Duodenal mucosa (tissue), 2 donors: ENCODE data around the gene NRXN3.

Experiments used
- H3K27ac ChIP-seq: one replicate; pipeline ENCODE4 v1.7.0; 2013; ENCODE audit warnings: low read depth, low read length
- H3K27me3 ChIP-seq, 2 donors: one replicate each; pipeline ENCODE4 v1.7.0; 2013; ENCODE audit warnings: low read length in 2 of 2, control low read depth in 1 of 2; ENCODE audit not compliant: insufficient read depth in 2 of 2, control insufficient read depth in 1 of 2
- H3K36me3 ChIP-seq, 2 donors: one replicate each; pipeline ENCODE4 v1.7.0; 2013; ENCODE audit warnings: low read length in 2 of 2, control low read depth in 1 of 2; ENCODE audit not compliant: insufficient read depth in 2 of 2, control insufficient read depth in 1 of 2
- H3K4me1 ChIP-seq, 2 donors: one replicate each; pipeline ENCODE4 v1.7.0; 2013; ENCODE audit warnings: low read length in 2 of 2, control low read depth in 1 of 2; ENCODE audit not compliant: insufficient read depth in 2 of 2, control insufficient read depth in 1 of 2
- H3K4me3 ChIP-seq, 2 donors: one replicate each; pipeline ENCODE4 v1.7.0; 2013; ENCODE audit warnings: low read length in 2 of 2, low read depth in 1 of 2
- H3K9ac ChIP-seq, 2 donors: one replicate each; pipeline ENCODE4 v1.7.0; 2013; ENCODE audit warnings: low read length in 2 of 2, low read depth in 1 of 2
- H3K9me3 ChIP-seq, 2 donors: one replicate each; pipeline ENCODE4 v1.7.0; 2013; ENCODE audit warnings: low read length in 2 of 2, control low read depth in 1 of 2; ENCODE audit not compliant: control insufficient read depth in 1 of 2

The NRXN3 gene

GRCh38 chr14:79378020-79378419 is 1207.8 kb downstream of the NRXN3 start:
- Histone ChIP-seq H3K36me3 (no peaks in the 10 kb centered on the region), H3K4me1 (no peaks in the 10 kb centered on the region), H3K9me3 (no peaks in the 10 kb centered on the region), H3K27ac (no peak overlapping the region), H3K4me3 (no peak overlapping the region), H3K27me3 (no peaks in the 10 kb centered on the region), H3K9ac (no peak overlapping the region)

GRCh38 chr14:79379266-79379665 is 1209.1 kb downstream of the NRXN3 start:
- Histone ChIP-seq H3K27me3 (no peaks in the 10 kb centered on the region), H3K4me1 (no peaks in the 10 kb centered on the region), H3K9me3 (no peaks in the 10 kb centered on the region), H3K36me3 (no peaks in the 10 kb centered on the region), H3K4me3 (no peak overlapping the region), H3K27ac (no peak overlapping the region), H3K9ac (no peak overlapping the region)

- Histone ChIP-seq H3K36me3 (no peaks in the 10 kb centered on the region), H3K4me3 (no peak overlapping the region), H3K9me3 (no peaks in the 10 kb centered on the region), H3K27ac (no peak overlapping the region), H3K27me3 (no peaks in the 10 kb centered on the region), H3K4me1 (no peaks in the 10 kb centered on the region), H3K9ac (no peak overlapping the region)
Observed at GRCh38 chr14:79383031-79383430, 1212.9 kb downstream of the NRXN3 start.

- Histone ChIP-seq H3K36me3 (no peaks in the 10 kb centered on the region), H3K4me3 (no peak overlapping the region), H3K27ac (no peak overlapping the region), H3K9me3 (no peaks in the 10 kb centered on the region), H3K27me3 (no peaks in the 10 kb centered on the region), H3K4me1 (no peaks in the 10 kb centered on the region), H3K9ac (no peak overlapping the region)
Observed at GRCh38 chr14:79383475-79383874, 1213.3 kb downstream of the NRXN3 start.

- no peaks in the 10 kb centered on the region for H3K27me3 ChIP-seq
- H3K4me1 ChIP-seq, result no peaks in the 10 kb centered on the region
- no peak overlapping the region for H3K27ac ChIP-seq
- H3K9me3 ChIP-seq, result no peaks in the 10 kb centered on the region
- no peak overlapping the region for H3K9ac ChIP-seq
- no peaks in the 10 kb centered on the region for H3K36me3 ChIP-seq
- no peak overlapping the region for H3K4me3 ChIP-seq
Observed at GRCh38 chr14:79395061-79395460, 1224.9 kb downstream of the NRXN3 start.

- Histone ChIP-seq H3K4me3 (no peak overlapping the region), H3K4me1 (no peaks in the 10 kb centered on the region), H3K9me3 (no peaks in the 10 kb centered on the region), H3K9ac (no peak overlapping the region), H3K36me3 (no peaks in the 10 kb centered on the region), H3K27me3 (no peaks in the 10 kb centered on the region), H3K27ac (no peak overlapping the region)
Observed at GRCh38 chr14:79404874-79405511, 1234.8 kb downstream of the NRXN3 start.

- Histone ChIP-seq H3K9ac (no peak overlapping the region), H3K4me3 (no peak overlapping the region), H3K9me3 (no peaks in the 10 kb centered on the region), H3K27me3 (no peaks in the 10 kb centered on the region), H3K27ac (no peak overlapping the region), H3K4me1 (no peaks in the 10 kb centered on the region), H3K36me3 (no peaks in the 10 kb centered on the region)
Observed at GRCh38 chr14:79405512-79405910, 1235.3 kb downstream of the NRXN3 start.

GRCh38 chr14:79407572-79407971 is 1237.4 kb downstream of the NRXN3 start:
- Histone ChIP-seq H3K36me3 (no peaks in the 10 kb centered on the region), H3K27me3 (no peaks in the 10 kb centered on the region), H3K9ac (no peak overlapping the region), H3K27ac (no peak overlapping the region), H3K4me1 (no peaks in the 10 kb centered on the region), H3K9me3 (no peaks in the 10 kb centered on the region), H3K4me3 (no peak overlapping the region)

GRCh38 chr14:79408696-79409095 is 1238.5 kb downstream of the NRXN3 start:
- H3K36me3 ChIP-seq, result no peaks in the 10 kb centered on the region
- H3K4me1 ChIP-seq, result no peaks in the 10 kb centered on the region
- no peaks in the 10 kb centered on the region for H3K27me3 ChIP-seq
- no peaks in the 10 kb centered on the region for H3K9me3 ChIP-seq
- no peak overlapping the region for H3K4me3 ChIP-seq
- no peak overlapping the region for H3K27ac ChIP-seq
- no peak overlapping the region for H3K9ac ChIP-seq

- Histone ChIP-seq H3K36me3 (no peaks in the 10 kb centered on the region), H3K9me3 (no peaks in the 10 kb centered on the region), H3K27me3 (no peaks in the 10 kb centered on the region), H3K4me1 (no peaks in the 10 kb centered on the region), H3K9ac (no peak overlapping the region), H3K4me3 (no peak overlapping the region), H3K27ac (no peak overlapping the region)
Observed at GRCh38 chr14:79411403-79412174, 1241.4 kb downstream of the NRXN3 start.
